ENCODE data around the gene RSPH10B2.
"Not testable (repeated sequence)": the region's sequence is repeated elsewhere in the genome, so short reads cannot be mapped to it uniquely, and the experiment has no call there.

RSPH10B2 gene

DNA sequence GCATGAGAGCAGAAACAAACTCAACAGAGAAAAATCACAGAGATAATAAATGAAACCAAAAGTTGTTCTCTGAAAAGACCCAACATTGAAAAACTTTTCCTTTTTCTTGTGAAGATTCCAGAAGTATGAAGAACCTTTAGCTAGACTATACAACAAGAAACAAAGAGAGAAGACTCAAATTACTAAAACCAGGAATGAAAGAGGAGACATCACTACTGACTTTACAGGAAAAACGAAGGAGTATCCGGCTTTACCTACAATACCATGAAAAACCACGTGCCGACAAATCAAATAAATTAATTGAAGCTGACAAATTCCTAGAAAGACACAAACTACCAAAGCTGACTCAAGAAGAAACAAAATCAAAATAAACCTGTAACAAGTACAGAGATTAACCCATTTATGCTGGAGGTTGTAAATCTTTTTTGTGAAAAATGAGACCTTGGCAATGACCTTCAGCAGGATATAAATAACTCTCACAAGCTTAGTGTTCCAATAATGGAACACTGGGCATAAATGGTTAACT is 53.6 kb downstream of the RSPH10B2 start:
- H3K9me3 ChIP-seq (ENCODE audit: severe bottlenecking); H3K36me3 ChIP-seq; DNase-seq; H3K4me3 ChIP-seq (ENCODE audit: low read depth, low read length); H3K27ac ChIP-seq; H3K27me3 ChIP-seq (ENCODE audit: insufficient read depth, low read depth, severe bottlenecking): not testable (repeated sequence)

GRCh38 chr7:6807959-6808358 is 54.1 kb downstream of the RSPH10B2 start:
- not testable (repeated sequence) for H3K27me3 ChIP-seq (ENCODE audit: insufficient read depth, low read depth, severe bottlenecking); H3K27ac ChIP-seq; H3K9me3 ChIP-seq (ENCODE audit: severe bottlenecking); H3K4me3 ChIP-seq (ENCODE audit: low read depth, low read length); H3K36me3 ChIP-seq; DNase-seq

GRCh38 chr7:6813011-6813410 is 59.1 kb downstream of the RSPH10B2 start:
- not testable (repeated sequence) for DNase-seq; H3K27ac ChIP-seq; H3K36me3 ChIP-seq; H3K9me3 ChIP-seq (ENCODE audit: severe bottlenecking); H3K4me3 ChIP-seq (ENCODE audit: low read depth, low read length); H3K27me3 ChIP-seq (ENCODE audit: insufficient read depth, low read depth, severe bottlenecking)

GRCh38 chr7:6815470-6815869 is 61.6 kb downstream of the RSPH10B2 start:
- H3K36me3 ChIP-seq; H3K4me3 ChIP-seq (ENCODE audit: low read depth, low read length); H3K9me3 ChIP-seq (ENCODE audit: severe bottlenecking); DNase-seq; H3K27ac ChIP-seq; H3K27me3 ChIP-seq (ENCODE audit: insufficient read depth, low read depth, severe bottlenecking): not testable (repeated sequence)

DNA sequence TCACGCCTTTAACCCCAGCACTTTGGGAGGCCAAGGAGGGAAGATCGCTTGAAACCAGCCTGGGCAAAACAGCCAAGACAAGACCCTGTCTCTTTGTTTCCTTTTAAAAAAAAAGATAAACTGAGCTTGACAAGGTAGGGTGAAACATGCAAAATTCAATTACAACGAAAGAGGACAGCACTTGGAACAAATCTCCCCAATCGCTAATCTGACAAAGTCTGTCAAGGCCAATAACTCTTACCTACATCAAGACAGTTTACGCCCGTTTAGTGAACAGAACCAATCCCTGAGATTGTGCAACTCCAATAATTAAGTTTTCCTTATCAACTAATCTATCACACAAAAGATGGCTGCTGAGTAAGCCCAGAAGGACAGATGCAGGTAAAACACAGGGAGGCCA is 67.7 kb downstream of the RSPH10B2 start:
- H3K27ac ChIP-seq; H3K9me3 ChIP-seq (ENCODE audit: severe bottlenecking); H3K27me3 ChIP-seq (ENCODE audit: insufficient read depth, low read depth, severe bottlenecking); H3K36me3 ChIP-seq; DNase-seq; H3K4me3 ChIP-seq (ENCODE audit: low read depth, low read length): not testable (repeated sequence)

DNA sequence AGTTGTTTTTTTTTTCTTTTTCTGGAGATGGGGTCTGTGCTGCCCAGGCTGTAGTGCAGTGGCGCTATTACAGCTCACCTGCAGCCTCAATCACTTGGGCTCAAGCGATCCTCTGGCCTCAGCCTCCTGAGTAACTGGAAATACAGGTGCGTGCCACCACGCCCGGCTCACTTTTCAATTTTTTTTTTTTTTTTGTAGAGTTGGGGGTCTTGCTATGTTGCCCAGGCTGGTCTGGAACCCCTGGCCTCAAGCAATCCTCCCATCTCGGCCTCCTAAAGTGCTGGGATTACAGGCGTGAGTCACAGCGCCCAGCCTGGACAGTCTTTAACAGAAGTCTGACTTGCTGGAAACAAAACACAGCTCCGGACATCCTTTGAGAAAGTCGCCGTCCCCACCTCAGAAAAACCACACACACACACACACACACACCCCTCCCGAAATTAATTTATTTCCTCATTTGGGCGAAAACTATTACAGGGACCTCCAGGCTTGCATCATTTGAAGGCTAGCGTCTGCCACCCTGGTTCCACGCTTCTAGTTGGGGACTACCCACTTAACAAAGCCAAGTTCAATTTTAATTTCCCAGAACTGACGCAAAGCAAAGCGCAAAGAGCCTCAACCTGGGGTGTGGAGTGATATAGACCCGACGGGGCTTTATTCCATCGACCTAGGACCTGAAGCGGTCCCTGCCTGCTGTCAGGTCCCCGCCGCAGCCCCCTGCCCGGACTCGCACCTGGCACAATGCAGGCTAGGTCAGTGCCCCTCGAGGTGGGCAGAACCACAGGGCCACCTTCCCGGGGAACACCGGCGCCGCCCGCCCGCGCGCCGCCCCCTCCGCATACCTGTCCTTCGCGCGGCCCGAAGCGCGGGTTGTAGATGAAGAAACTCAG is 71.6 kb downstream of the RSPH10B2 start:
- H3K9me3 ChIP-seq (ENCODE audit: severe bottlenecking); H3K27ac ChIP-seq; DNase-seq; H3K36me3 ChIP-seq; H3K27me3 ChIP-seq (ENCODE audit: insufficient read depth, low read depth, severe bottlenecking): not testable (repeated sequence)
- 0 out of 2 replicates have a peak overlapping the region, but pooled peaks have one; percentile 26 for H3K4me3 ChIP-seq (ENCODE audit: low read depth, low read length)

- DNase-seq: peak; percentile 88
- H3K36me3 ChIP-seq; H3K27me3 ChIP-seq (ENCODE audit: insufficient read depth, low read depth, severe bottlenecking); H3K9me3 ChIP-seq (ENCODE audit: severe bottlenecking): not testable (repeated sequence)
- Histone ChIP-seq H3K4me3 (ENCODE audit: low read depth, low read length) (peak within 1 kb of the TSS; percentile 33), H3K27ac (peak within 1 kb of the TSS; percentile 63)
- peak; percentile 33; the same call in 1 of the 2 replicates for TF ChIP-seq CTCF (IDR thresholded peaks at IDR 0.05; ENCODE audit: low read depth, low read length)
Observed at GRCh38 chr7:6826151-6826550, 72.2 kb downstream of the RSPH10B2 start, which contains the start of gene CCZ1B. CCZ1B (minus strand) TSS chr7:6826275; CDS start chr7:6826197, 78 bp downstream.

DNA sequence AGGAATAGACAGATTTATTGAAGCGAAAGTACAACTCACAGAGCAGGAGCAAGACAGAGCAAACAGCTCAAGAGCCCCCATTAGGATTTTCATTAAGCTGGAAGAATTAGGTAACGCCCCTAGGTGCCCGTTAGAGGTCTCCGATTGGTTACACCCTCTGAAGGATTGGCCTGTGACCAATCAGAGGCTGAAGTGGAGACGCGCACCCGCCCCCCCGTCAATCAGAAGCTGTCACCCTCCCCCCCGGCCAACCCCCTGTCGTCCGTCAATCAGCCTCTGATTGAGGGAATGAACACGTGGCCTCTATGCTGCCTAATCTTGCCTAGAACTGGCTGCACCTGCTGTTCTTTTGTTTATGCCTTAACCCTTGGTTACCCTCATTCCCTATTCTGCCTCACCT is 73.3 kb downstream of the RSPH10B2 start:
- H3K27ac ChIP-seq, DNase-seq: not testable (repeated sequence)

DNA sequence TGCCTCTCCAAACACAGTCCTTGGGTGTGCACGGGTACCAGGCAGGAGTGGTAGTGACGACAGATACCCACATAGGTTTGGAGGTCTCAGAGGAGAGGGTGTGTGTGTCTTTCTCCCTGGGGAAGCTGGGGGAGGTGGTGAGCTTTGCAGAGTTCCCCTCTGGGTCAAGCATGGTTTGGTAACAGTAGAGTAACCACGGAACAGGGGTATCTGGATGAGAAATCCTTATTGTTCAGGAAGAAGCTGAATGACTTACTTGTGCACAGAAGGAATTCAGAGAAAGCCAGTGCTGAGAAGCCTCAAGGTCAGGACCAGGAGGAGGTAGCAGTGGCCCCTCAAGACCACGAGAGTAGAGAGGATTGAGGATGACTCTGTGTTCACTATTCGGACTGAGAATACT is 75.7 kb downstream of the RSPH10B2 start:
- H3K36me3 ChIP-seq; H3K27me3 ChIP-seq (ENCODE audit: insufficient read depth, low read depth, severe bottlenecking); H3K4me3 ChIP-seq (ENCODE audit: low read depth, low read length); H3K9me3 ChIP-seq (ENCODE audit: severe bottlenecking); H3K27ac ChIP-seq; DNase-seq: not testable (repeated sequence)

More for the DNA sequence above, 73.3 kb downstream of the RSPH10B2 start:
- H3K9me3 ChIP-seq (ENCODE audit: severe bottlenecking); H3K36me3 ChIP-seq; H3K4me3 ChIP-seq (ENCODE audit: low read depth, low read length); H3K27me3 ChIP-seq (ENCODE audit: insufficient read depth, low read depth, severe bottlenecking): not testable (repeated sequence)

DNA sequence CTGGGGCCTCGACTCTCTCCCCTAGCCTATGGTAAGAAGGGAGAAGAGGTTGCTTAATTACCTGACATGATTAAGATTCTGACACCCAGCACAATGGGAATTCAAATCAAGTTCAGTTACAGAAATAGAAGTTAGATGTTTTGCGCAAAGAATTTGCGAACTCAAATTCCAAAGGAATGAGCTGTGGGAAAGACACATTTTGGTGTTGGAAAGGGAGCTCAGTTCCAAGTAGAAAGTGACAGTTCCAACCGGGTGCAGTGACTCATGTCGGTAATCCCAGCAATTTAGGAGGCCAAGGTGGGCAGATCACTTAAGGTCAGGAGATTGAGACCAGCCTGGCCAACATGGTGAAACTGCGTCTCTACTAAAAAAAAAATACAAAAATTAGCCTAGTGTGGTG is 76.1 kb downstream of the RSPH10B2 start:
- H3K27ac ChIP-seq; H3K27me3 ChIP-seq (ENCODE audit: insufficient read depth, low read depth, severe bottlenecking); H3K36me3 ChIP-seq; H3K9me3 ChIP-seq (ENCODE audit: severe bottlenecking); DNase-seq; H3K4me3 ChIP-seq (ENCODE audit: low read depth, low read length): not testable (repeated sequence)

Data from WERI-Rb-1 (cell line).